ENCODE results near the gene KDM5C. TPM values are rescaled to one million over a fixed set of nuclear protein-coding genes. Genes with fewer than 3 reads are reported as not detected.

KDM5C gene
- total and polyA plus RNA-seq, 2 of the 4 experiments (the other 2 are of a cell fraction), result 75.4 to 84.6 TPM

DNA sequence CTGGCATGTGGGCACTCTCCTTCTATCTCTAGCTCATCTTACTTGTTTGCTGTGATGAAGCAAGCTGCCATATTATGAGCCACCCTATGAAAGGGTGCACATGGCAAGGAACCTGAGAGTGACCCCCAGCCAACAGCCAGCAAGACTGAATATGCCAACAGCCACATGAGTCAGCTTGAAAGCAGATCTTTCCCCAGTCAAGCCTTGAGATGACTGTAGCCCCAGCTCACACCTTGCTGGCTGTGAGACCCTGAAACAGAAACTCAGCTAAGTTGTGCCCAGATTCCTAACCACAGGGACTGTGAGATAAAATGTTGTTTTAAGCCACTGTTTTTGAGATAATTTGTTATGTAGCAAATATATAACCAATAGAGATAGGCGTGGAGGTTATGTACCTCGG, 36.2 kb downstream of the KDM5C start:
- peak; percentile 39 for DNase-seq
- Histone ChIP-seq H4K20me1 (ENCODE audit: insufficient read depth, low read length) (no peaks in the 10 kb centered on the region; the same call in 1 of the 2 replicates), H3K9ac (ENCODE audit: low read depth, low read length) (no peak overlapping the region), H2AK9ac (replicated peaks; ENCODE audit: low read depth, low read length, poor library complexity) (no peak overlapping the region), H3K14ac (replicated peaks; ENCODE audit: low read depth, low read length) (no peak overlapping the region), H2BK15ac (ENCODE audit: low read depth, low read length) (no peak overlapping the region), H3K9me3 (ENCODE audit: control insufficient read depth, insufficient read depth, low read length) (no peaks in the 10 kb centered on the region), H3K36me3 (ENCODE audit: control insufficient read depth, insufficient read depth, low read length) (peaks cover 19% of the 10 kb centered on the region; the same call in 1 of the 2 replicates), H3K4me3 (ENCODE audit: insufficient read depth, low read depth, low read length) (no peak overlapping the region), H3K27ac (ENCODE audit: insufficient read depth, low read length) (no peak overlapping the region), H4K5ac (ENCODE audit: low read depth, low read length) (no peak overlapping the region), H2BK5ac (ENCODE audit: low read depth, low read length, poor library complexity, severe bottlenecking) (no peak overlapping the region), H3K23ac (ENCODE audit: low read depth, low read length) (no peak overlapping the region), H2AK5ac (ENCODE audit: low read depth, low read length) (no peak overlapping the region), H2AFZ (replicated peaks; ENCODE audit: low read length, poor library complexity) (no peak overlapping the region), H3K4me2 (ENCODE audit: low read depth, low read length) (no peak overlapping the region), H3K27me3 (ENCODE audit: control insufficient read depth, insufficient read depth, low read length) (no peaks in the 10 kb centered on the region), H3K56ac (ENCODE audit: extremely low read depth, insufficient read depth, low read length) (no peak overlapping the region), H3K79me1 (ENCODE audit: low read depth in 1 of 2, low read length in 2 of 2) (no peaks in the 10 kb centered on the region), H2BK120ac (ENCODE audit: low read depth, low read length) (no peak overlapping the region), H3K4me1 (ENCODE audit: control insufficient read depth, insufficient read depth, low read length) (no peaks in the 10 kb centered on the region; the same call in 1 of the 2 replicates), H4K8ac (ENCODE audit: low read depth in 2 of 2, low read length in 2 of 2) (no peak overlapping the region), H4K91ac (ENCODE audit: insufficient read depth, low read depth, low read length) (no peak overlapping the region), H2BK20ac (ENCODE audit: low read depth, low read length) (no peak overlapping the region), H3K18ac (ENCODE audit: low read depth, low read length) (no peak overlapping the region), H3K9me1 (ENCODE audit: insufficient read depth, low read length) (peaks cover 18% of the 10 kb centered on the region; the same call in 1 of the 2 replicates), H3K4ac (ENCODE audit: low read depth, low read length) (no peak overlapping the region)
- ChIA-PET POLR2A (ENCODE audit: unreplicated experiment) (no interaction called here), CTCF (no interaction called here)
- WGBS, 2 experiments (ENCODE audit: extremely low coverage in 2 of 2, insufficient read length in 1 of 2), result no CpG with 5 or more reads among the region's 2 CpGs
- in situ Hi-C loops (cut with MboI; ENCODE audit: low sequenced_read_pairs), result no loop called here
- intact Hi-C loops (cut with micrococcal nuclease), result no loop called here
- dilution Hi-C loops (cut with HindIII; ENCODE audit: low sequenced_read_pairs, unreplicated experiment), result no loop called here
- no peak for ATAC-seq (ENCODE audit: low read depth)
- TF ChIP-seq CTCF (conservative IDR thresholded peaks at IDR 0.05; ENCODE audit: low read depth, low read length) (no peak), MXI1 (IDR thresholded peaks at IDR 0.05; ENCODE audit: borderline replicate concordance, low read depth, low read length) (no peak), SMC3 (IDR thresholded peaks at IDR 0.05; ENCODE audit: low read depth, low read length) (no peak), BHLHE40 (IDR thresholded peaks at IDR 0.05; ENCODE audit: low read depth, low read length) (no peak), USF2 (IDR thresholded peaks at IDR 0.05; ENCODE audit: low read depth, low read length) (no peak), FOS (IDR thresholded peaks at IDR 0.05; ENCODE audit: low read depth, low read length) (no peak), RCOR1 (IDR thresholded peaks at IDR 0.05; ENCODE audit: insufficient replicate concordance, low read length) (no peak), CHD1 (IDR thresholded peaks at IDR 0.05; ENCODE audit: low read depth, low read length) (no peak), MAZ (IDR thresholded peaks at IDR 0.05; ENCODE audit: borderline replicate concordance, low read depth, low read length) (no peak), RAD21 (IDR thresholded peaks at IDR 0.05; ENCODE audit: low read length) (no peak), CEBPB (IDR thresholded peaks at IDR 0.05; ENCODE audit: low read depth, low read length) (no peak), POLR2A (IDR thresholded peaks at IDR 0.05; ENCODE audit: low read depth, low read length) (no peak), ELK1 (IDR thresholded peaks at IDR 0.05; ENCODE audit: borderline replicate concordance, low read depth, low read length) (no peak), NFE2L2 (IDR thresholded peaks at IDR 0.05; ENCODE audit: low read depth, low read length) (no peak), MAFK (IDR thresholded peaks at IDR 0.05; ENCODE audit: low read depth, low read length) (no peak), RFX5 (IDR thresholded peaks at IDR 0.05; ENCODE audit: low read depth, low read length) (no peak)
- no TSS peak for BruUV-seq (replicated peaks)
